Neural progenitor cell (in vitro differentiated cells): ENCODE measurements around the gene CCDC171. TPM values are rescaled to one million over a fixed set of nuclear protein-coding genes. Genes with fewer than 3 reads are reported as not detected.

Source experiments
- DNase-seq: peaks from one replicate; pipeline ENCODE4 v3.0.0-alpha.2; 2016; ENCODE audit warnings: low spot score
- H2AFZ ChIP-seq: fragments of 200-600 bp; sonication (generic); replicated peaks from 2 replicates; pipeline ENCODE4 v1.6.1; 2016; ENCODE audit warnings: antibody characterized with exemption
- H3F3A ChIP-seq: fragments of 200-600 bp; sonication (generic); 2 replicates; pipeline ENCODE4 v1.6.1; 2016; ENCODE audit warnings: antibody characterized with exemption, low read depth
- H3K27ac ChIP-seq: fragments of 200-600 bp; sonication (generic); 2 replicates; pipeline ENCODE4 v1.5.1; 2016; ENCODE audit warnings: mild to moderate bottlenecking
- H3K27me3 ChIP-seq: fragments of 200-600 bp; sonication (generic); 2 replicates; pipeline ENCODE4 v1.6.1; 2016; ENCODE audit warnings: mild to moderate bottlenecking, moderate library complexity
- H3K36me3 ChIP-seq: fragments of 200-600 bp; sonication (generic); 2 replicates; pipeline ENCODE4 v1.5.1; 2016
- H3K4me1 ChIP-seq: fragments of 200-600 bp; sonication (generic); 2 replicates; pipeline ENCODE4 v1.6.1; 2016; ENCODE audit warnings: mixed run types
- H3K4me2 ChIP-seq: fragments of 200-600 bp; sonication (generic); 2 replicates; pipeline ENCODE4 v1.6.1; 2016
- H3K4me3 ChIP-seq: fragments of 200-600 bp; sonication (generic); 2 replicates; pipeline ENCODE4 v1.5.1; 2016
- H3K79me2 ChIP-seq: fragments of 200-600 bp; sonication (generic); 2 replicates; pipeline ENCODE4 v1.6.1; 2016; ENCODE audit warnings: low read depth
- H3K9ac ChIP-seq: fragments of 200-600 bp; sonication (generic); 2 replicates; pipeline ENCODE4 v1.6.1; 2016
- H3K9me3 ChIP-seq: fragments of 200-600 bp; sonication (generic); 2 replicates; pipeline ENCODE4 v1.5.1; 2016; ENCODE audit warnings: low read depth
- H4K20me1 ChIP-seq: fragments of 200-600 bp; sonication (generic); 2 replicates; pipeline ENCODE4 v1.6.1; 2016; ENCODE audit warnings: low read depth
- H3K27ac Mint-ChIP-seq: 3 replicates; pipeline ENCODE4 v1.8.0; 2021; ENCODE audit warnings: mixed read lengths
- H3K27me3 Mint-ChIP-seq: 2 replicates; pipeline ENCODE4 v1.8.0; 2022; ENCODE audit warnings: low read depth, mild to moderate bottlenecking, inconsistent platforms, moderate library complexity, mixed read lengths; ENCODE audit not compliant: insufficient read depth
- H3K36me3 Mint-ChIP-seq: 3 replicates; pipeline ENCODE4 v1.8.0; 2021; ENCODE audit warnings: mixed read lengths
- H3K4me1 Mint-ChIP-seq: 3 replicates; pipeline ENCODE4 v1.8.0; 2021; ENCODE audit warnings: mixed read lengths
- H3K4me3 Mint-ChIP-seq: 3 replicates; pipeline ENCODE4 v1.8.0; 2021; ENCODE audit warnings: mild to moderate bottlenecking, moderate library complexity, mixed read lengths
- H3K9me3 Mint-ChIP-seq: 3 replicates; pipeline ENCODE4 v1.8.0; 2020; ENCODE audit warnings: mixed read lengths
- EZH2 ChIP-seq: fragments of 200-600 bp; sonication (generic); IDR thresholded peaks from 2 replicates; pipeline ENCODE4 v1.6.1; 2017; ENCODE audit warnings: antibody characterized with exemption, mild to moderate bottlenecking, moderate library complexity
- EZH2phosphoT487 ChIP-seq: fragments of 200-600 bp; sonication (generic); IDR thresholded peaks from 2 replicates; pipeline ENCODE4 v1.6.1; 2017; ENCODE audit warnings: antibody characterized with exemption
- total RNA-seq: library from RNA; depleted of rRNA; stranded (reverse); fragments of >200 nt; gene quantifications from 2 replicates; pipeline ENCODE4 v1.2.3, GENCODE V29; 2015; ENCODE audit warnings: low replicate concordance
- TF ChIP-seq, protein P1 (sequence below): fragments of 200-600 bp; sonication (generic); IDR thresholded peaks from 2 replicates; pipeline ENCODE4 v1.5.1; 2017; ENCODE audit warnings: antibody characterized with exemption, mild to moderate bottlenecking

Gene CCDC171
- total RNA-seq, 1 donor from 2014 or later = 9.3 TPM

- Histone ChIP-seq H3K27me3 (no peaks in the 10 kb centered on the region), H3K9ac (no peak overlapping the region), H3K9me3 (no peaks in the 10 kb centered on the region), H3K4me3 (no peak overlapping the region), H3K4me2 (no peak overlapping the region), H3F3A (no peaks in the 10 kb centered on the region), H3K27ac (no peak overlapping the region), H2AFZ (no peak overlapping the region), H3K36me3 (no peaks in the 10 kb centered on the region), H3K79me2 (no peaks in the 10 kb centered on the region), H4K20me1 (no peaks in the 10 kb centered on the region), H3K4me1 (no peaks in the 10 kb centered on the region)
- no peaks in the 10 kb centered on the region for H3K9me3 Mint-ChIP-seq
- TF ChIP-seq EZH2 (no peak), EZH2phosphoT487 (no peak)
- TF ChIP-seq, protein P1, sequence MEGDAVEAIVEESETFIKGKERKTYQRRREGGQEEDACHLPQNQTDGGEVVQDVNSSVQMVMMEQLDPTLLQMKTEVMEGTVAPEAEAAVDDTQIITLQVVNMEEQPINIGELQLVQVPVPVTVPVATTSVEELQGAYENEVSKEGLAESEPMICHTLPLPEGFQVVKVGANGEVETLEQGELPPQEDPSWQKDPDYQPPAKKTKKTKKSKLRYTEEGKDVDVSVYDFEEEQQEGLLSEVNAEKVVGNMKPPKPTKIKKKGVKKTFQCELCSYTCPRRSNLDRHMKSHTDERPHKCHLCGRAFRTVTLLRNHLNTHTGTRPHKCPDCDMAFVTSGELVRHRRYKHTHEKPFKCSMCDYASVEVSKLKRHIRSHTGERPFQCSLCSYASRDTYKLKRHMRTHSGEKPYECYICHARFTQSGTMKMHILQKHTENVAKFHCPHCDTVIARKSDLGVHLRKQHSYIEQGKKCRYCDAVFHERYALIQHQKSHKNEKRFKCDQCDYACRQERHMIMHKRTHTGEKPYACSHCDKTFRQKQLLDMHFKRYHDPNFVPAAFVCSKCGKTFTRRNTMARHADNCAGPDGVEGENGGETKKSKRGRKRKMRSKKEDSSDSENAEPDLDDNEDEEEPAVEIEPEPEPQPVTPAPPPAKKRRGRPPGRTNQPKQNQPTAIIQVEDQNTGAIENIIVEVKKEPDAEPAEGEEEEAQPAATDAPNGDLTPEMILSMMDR = no peak
- no peaks in the 10 kb centered on the region for H3K4me1 Mint-ChIP-seq
- H3K36me3 Mint-ChIP-seq = no peaks in the 10 kb centered on the region
- no peak overlapping the region for H3K4me3 Mint-ChIP-seq
- no peak for DNase-seq
- H3K27me3 Mint-ChIP-seq = no peaks in the 10 kb centered on the region
- H3K27ac Mint-ChIP-seq = no peak overlapping the region
Observed at GRCh38 chr9:15851766-15852165, 298.9 kb downstream of the CCDC171 start.

DNA sequence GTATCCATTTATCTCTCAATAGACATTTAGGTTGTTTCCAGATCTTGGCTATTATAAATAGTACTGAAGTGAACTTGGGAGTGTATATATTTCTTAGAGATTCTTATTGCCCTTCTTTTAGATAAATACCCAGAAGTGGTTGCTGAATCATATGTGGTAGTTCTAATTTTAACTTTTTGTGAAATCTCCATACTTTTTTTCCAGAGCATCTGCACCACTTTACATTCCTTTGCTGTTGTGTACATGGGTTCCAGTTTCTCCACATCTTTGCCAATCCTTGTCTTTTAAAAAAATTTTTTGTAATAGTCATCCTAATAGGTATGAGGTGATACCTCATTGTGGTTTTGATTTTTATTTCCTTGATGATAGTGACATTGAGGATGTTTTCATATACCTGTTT is 303.7 kb downstream of the CCDC171 start:
- no peaks in the 10 kb centered on the region for H3K9me3 Mint-ChIP-seq
- Histone ChIP-seq H3K27ac (no peak overlapping the region), H3K27me3 (no peaks in the 10 kb centered on the region), H3K4me2 (no peak overlapping the region), H3K9me3 (no peaks in the 10 kb centered on the region), H3K4me3 (no peak overlapping the region), H3F3A (no peaks in the 10 kb centered on the region), H3K36me3 (no peaks in the 10 kb centered on the region), H2AFZ (no peak overlapping the region), H3K79me2 (no peaks in the 10 kb centered on the region), H4K20me1 (no peaks in the 10 kb centered on the region), H3K9ac (no peak overlapping the region), H3K4me1 (no peaks in the 10 kb centered on the region)
- no peaks in the 10 kb centered on the region for H3K4me1 Mint-ChIP-seq
- H3K27ac Mint-ChIP-seq = no peak overlapping the region
- no peaks in the 10 kb centered on the region for H3K27me3 Mint-ChIP-seq
- TF ChIP-seq, protein P1 = no peak
- TF ChIP-seq EZH2 (no peak), EZH2phosphoT487 (no peak)
- no peak overlapping the region for H3K4me3 Mint-ChIP-seq
- no peaks in the 10 kb centered on the region for H3K36me3 Mint-ChIP-seq
- DNase-seq = no peak

- Histone ChIP-seq H3K4me1 (no peaks in the 10 kb centered on the region), H4K20me1 (no peaks in the 10 kb centered on the region), H3K79me2 (no peaks in the 10 kb centered on the region), H3F3A (no peaks in the 10 kb centered on the region), H3K27me3 (no peaks in the 10 kb centered on the region), H2AFZ (no peak overlapping the region), H3K4me3 (no peak overlapping the region), H3K4me2 (no peak overlapping the region), H3K9me3 (no peaks in the 10 kb centered on the region), H3K9ac (no peak overlapping the region), H3K36me3 (no peaks in the 10 kb centered on the region), H3K27ac (no peak overlapping the region)
- H3K27me3 Mint-ChIP-seq = no peaks in the 10 kb centered on the region
- DNase-seq = no peak
- H3K27ac Mint-ChIP-seq = no peak overlapping the region
- no peaks in the 10 kb centered on the region for H3K4me1 Mint-ChIP-seq
- no peak overlapping the region for H3K4me3 Mint-ChIP-seq
- TF ChIP-seq EZH2phosphoT487 (no peak), EZH2 (no peak)
- TF ChIP-seq, protein P1 = no peak
- H3K36me3 Mint-ChIP-seq = no peaks in the 10 kb centered on the region
- H3K9me3 Mint-ChIP-seq = no peaks in the 10 kb centered on the region
Observed at GRCh38 chr9:15867334-15867733, 314.5 kb downstream of the CCDC171 start.
